ENCODE data around the gene GATD1.
A peak's percentile ranks its signal among the peaks of the same experiment; 100 is the strongest.

GATD1 gene

GRCh38 chr11:789943-790342 lies 12.7 kb upstream of the GATD1 start, which contains the start of gene CEND1 (continued):
- peak; percentile 66 for TF ChIP-seq SP2 (tag by site-specific recombination; IDR thresholded peaks at IDR 0.05)

GRCh38 chr11:788953-789940 lies 12.0 kb upstream of the GATD1 start:
- peaks cover 0 to 37% of the 10 kb centered on the region in 2 experiments; a peak in 2 of 3 replicates for H3K36me3 ChIP-seq (ENCODE audit: control insufficient read depth in 2 of 2, insufficient read depth in 1 of 2, low read length in 2 of 2)
- no peak overlapping the region for H3K4me3 ChIP-seq (ENCODE audit: low read depth, low read length)
- ChIA-PET POLR2A (interaction anchor here (0.6 to 2.2 kb wide), 9 partner anchors 10 to 93 kb away, joined by 3 to 11 read pairs (median 5); partner anchors contain the start of genes CRACR2B, GATD1, PNPLA2 and TALDO1), CTCF (interaction anchor here (0.9 kb wide), 1 partner anchor 32 kb away, joined by 3 read pairs; no protein-coding TSS in a partner anchor)
- no peaks in the 10 kb centered on the region for H3K4me1 ChIP-seq (ENCODE audit: control insufficient read depth, insufficient read depth, low read length)
- no peaks in the 10 kb centered on the region for H3K9me3 ChIP-seq (ENCODE audit: control insufficient read depth, insufficient read depth, low read depth, low read length)
- TF ChIP-seq GLIS2 (tag by site-specific recombination; IDR thresholded peaks at IDR 0.05) (peak; percentile 52; the same call in 1 of the 2 replicates), ZNF174 (tag by site-specific recombination; IDR thresholded peaks at IDR 0.05) (no peak), BCL11B (tag by site-specific recombination; IDR thresholded peaks at IDR 0.05; ENCODE audit: low read depth) (peak; percentile 58; the same call in 1 of the 2 replicates), ZNF501 (tag by site-specific recombination; IDR thresholded peaks at IDR 0.05) (no peak), GLIS1 (tag by site-specific recombination; IDR thresholded peaks at IDR 0.05) (peak; percentile 48; the same call in 1 of the 2 replicates), ZNF341 (tag by site-specific recombination; IDR thresholded peaks at IDR 0.05; ENCODE audit: low read depth) (peak; percentile 34)
- H3K27ac ChIP-seq (ENCODE audit: extremely low read depth, low read depth, low read length) = no peak overlapping the region

GRCh38 chr11:788009-788640 lies 10.8 kb upstream of the GATD1 start:
- H3K4me3 ChIP-seq (ENCODE audit: low read depth, low read length) = no peak overlapping the region
- H3K4me1 ChIP-seq (ENCODE audit: control insufficient read depth, insufficient read depth, low read length) = no peaks in the 10 kb centered on the region
- no peak for TF ChIP-seq ZBTB10 (tag by site-specific recombination; IDR thresholded peaks at IDR 0.05)
- TF ChIP-seq ZNF449 (tag by site-specific recombination; IDR thresholded peaks at IDR 0.05) = no peak
- H3K9me3 ChIP-seq (ENCODE audit: control insufficient read depth, insufficient read depth, low read depth, low read length) = no peaks in the 10 kb centered on the region
- ChIA-PET POLR2A (no interaction called here), CTCF (no interaction called here)
- H3K27ac ChIP-seq (ENCODE audit: extremely low read depth, low read depth, low read length) = no peak overlapping the region
- peaks cover 0 to 33% of the 10 kb centered on the region in 2 experiments; a peak in 2 of 3 replicates for H3K36me3 ChIP-seq (ENCODE audit: control insufficient read depth in 2 of 2, insufficient read depth in 1 of 2, low read length in 2 of 2)

- Histone ChIP-seq H3K4me3 (ENCODE audit: low read depth, low read length) (no peak overlapping the region), H3K4me1 (ENCODE audit: control insufficient read depth, insufficient read depth, low read length) (no peaks in the 10 kb centered on the region), H3K36me3 (ENCODE audit: control insufficient read depth in 2 of 2, insufficient read depth in 1 of 2, low read length in 2 of 2) (peaks cover 0 to 32% of the 10 kb centered on the region in 2 experiments; a peak in 2 of 3 replicates), H3K27ac (ENCODE audit: extremely low read depth, low read depth, low read length) (no peak overlapping the region), H3K9me3 (ENCODE audit: control insufficient read depth, insufficient read depth, low read depth, low read length) (no peaks in the 10 kb centered on the region)
- TF ChIP-seq TSHZ1 (tag by site-specific recombination; IDR thresholded peaks at IDR 0.05; ENCODE audit: borderline replicate concordance) = no peak
- ChIA-PET CTCF (no interaction called here), POLR2A (interaction anchor here (1.5 kb wide), 1 partner anchor 32 kb away, joined by 6 read pairs; the partner anchor contains the start of gene PNPLA2)
Measured at GRCh38 chr11:787084-787675, 9.9 kb upstream of the GATD1 start.

Measured in HEK293 (cell line).